Measurements from ENCODE around the gene PTPRR. TPM values are rescaled to one million over a fixed set of nuclear protein-coding genes. Genes with fewer than 3 reads are reported as not detected.

PTPRR gene
- polyA plus RNA-seq (ENCODE audit: insufficient read length), result 1.5 TPM

DNA sequence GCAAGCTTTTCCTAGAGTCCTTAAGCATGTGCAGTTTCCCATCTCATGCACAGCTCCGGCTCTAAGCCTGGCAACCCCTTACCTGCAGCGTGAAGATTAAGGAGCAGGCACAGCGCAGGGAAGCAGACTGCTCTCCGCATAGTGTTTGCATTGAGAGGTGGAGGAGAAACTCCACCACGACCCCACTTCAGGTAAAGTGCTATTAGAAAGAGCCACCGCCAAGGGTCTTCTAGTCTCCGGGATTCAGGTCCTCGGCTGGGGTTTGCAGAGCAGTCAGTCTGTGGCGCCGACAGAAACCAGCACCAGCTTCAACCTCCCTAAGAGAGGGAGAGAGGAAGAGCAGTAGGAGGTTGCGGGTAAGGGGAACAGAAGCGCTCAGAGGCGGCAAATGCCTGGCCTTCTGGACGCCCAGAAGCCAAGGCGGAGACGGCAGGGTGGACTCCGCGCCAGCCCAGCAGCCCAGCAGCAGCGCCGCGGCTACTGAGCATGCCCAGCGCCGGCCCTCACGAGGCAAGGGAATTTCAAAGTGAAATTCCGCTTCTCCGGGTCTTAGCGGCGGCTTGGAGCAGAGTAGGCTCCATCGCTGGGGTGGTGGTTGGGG lies at the start of gene PTPRR:
TSS of gene PTPRR (minus strand) at position 488 of the 601 bp plus-strand sequence. CDS start at position 140, 348 bp downstream.
- DNase-seq, result no peak

DNA sequence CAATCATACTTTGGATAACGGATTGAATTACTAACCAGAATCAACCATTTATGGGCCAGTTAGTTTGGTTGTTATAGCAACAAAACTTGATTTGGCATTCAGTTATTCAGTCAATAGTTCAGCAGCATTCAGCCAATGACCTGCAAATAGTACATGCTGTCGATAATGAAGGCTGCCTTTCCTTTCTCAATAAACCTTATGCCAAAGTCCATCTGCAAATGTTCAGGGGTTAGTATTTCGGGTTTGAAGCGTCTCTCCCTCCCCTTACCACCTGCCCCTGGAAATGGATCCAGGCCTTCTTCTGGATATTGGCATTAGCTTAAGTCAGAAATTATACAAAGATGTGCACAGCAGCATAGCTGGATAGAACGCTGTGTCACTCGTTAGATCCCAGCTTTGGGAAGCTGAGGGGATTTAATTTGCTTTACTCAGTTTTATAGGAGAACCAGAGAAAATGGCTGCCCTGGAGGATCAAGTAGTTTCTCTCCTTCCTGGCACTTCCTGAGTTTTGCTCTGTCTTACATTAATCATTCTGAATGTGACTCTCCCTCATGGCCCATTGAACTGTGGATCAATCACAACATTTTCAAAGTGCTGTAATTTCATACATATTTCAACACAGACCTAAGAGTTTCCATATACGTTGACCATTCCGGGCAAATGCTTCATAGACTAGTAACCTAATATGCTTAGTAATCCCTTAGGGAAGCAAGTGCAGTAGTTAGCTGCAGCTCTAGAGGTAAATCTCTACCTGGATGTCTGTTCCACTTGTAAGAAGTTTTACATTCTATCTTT lies 46.7 kb upstream of the PTPRR start:
- DNase-seq, result peak; percentile 46

DNA sequence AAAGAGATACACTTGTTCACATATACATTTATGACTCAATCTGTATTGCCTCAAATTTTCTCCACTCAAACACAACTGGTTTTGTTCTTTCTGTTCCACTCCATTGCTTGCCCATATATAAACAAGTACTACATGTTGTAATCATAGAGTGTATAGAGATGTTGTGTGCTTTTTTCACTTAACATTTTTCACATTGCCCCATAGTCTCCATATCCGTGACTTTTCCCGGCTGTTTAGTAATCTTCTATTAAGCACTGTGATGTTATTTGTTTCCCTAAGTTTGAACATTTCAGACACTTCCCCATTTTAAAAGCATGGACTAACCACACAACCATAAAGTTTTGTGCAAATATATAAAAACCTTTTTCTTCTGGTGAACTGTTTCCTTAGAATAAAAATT lies 45.5 kb upstream of the PTPRR start:
- DNase-seq, result no peak

- DNase-seq, result no peak
Measured at GRCh38 chr12:70964867-70965510, 44.5 kb upstream of the PTPRR start.

GRCh38 chr12:70963081-70963660 lies 42.6 kb upstream of the PTPRR start:
- DNase-seq, result no peak

DNA sequence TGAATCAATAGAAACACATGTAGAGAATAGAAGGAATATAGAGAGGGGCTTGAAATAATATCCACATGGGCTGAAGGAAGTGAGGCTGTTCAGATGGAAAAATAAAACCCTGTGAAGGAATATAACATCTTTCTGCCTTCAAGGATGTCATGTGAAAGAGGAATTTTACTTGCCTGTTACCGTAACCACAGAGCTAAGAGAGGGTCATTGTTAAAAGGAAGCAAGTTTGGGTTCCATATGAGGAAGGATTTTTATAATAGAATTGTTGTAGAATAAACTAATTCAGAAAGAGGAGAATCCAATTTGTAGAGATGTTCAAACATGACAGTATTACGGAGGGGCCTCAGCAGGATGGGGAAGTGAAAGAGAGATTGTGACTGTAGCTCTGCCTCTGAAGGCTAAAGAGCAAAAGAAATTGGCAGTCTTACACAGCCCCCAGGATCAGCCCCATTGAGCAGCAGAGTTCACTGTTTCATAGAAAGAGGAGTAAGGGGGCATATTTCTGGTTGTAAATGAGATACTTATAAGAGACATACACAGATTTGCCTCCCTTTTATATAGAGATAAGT lies 41.8 kb upstream of the PTPRR start:
- DNase-seq, result no peak

GRCh38 chr12:70960484-70960883 lies 39.9 kb upstream of the PTPRR start:
- no peak for DNase-seq

DNA sequence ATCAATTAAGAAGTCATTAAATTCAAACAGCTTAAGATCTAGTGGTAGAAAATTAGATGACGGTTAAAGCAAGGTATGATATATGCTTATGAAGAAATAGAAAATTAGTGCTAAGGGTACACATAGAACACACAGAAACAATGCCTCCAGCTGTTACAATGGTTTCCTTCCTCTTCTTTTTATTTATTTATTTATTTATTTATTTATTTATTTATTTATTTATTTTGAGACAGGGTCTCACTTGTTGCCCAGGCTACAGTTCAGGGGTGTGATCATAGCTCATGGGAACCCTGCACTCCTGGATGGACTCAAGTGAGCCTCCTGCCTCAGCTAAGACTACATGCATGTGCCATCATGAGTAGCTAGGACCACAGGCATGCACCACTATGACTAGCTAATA lies 34.9 kb upstream of the PTPRR start:
- DNase-seq, result no peak

GRCh38 chr12:70950451-70950850 lies 29.9 kb upstream of the PTPRR start:
- DNase-seq, result no peak

GRCh38 chr12:70948976-70949336 lies 28.4 kb upstream of the PTPRR start:
- DNase-seq, result peak; percentile 86

DNA sequence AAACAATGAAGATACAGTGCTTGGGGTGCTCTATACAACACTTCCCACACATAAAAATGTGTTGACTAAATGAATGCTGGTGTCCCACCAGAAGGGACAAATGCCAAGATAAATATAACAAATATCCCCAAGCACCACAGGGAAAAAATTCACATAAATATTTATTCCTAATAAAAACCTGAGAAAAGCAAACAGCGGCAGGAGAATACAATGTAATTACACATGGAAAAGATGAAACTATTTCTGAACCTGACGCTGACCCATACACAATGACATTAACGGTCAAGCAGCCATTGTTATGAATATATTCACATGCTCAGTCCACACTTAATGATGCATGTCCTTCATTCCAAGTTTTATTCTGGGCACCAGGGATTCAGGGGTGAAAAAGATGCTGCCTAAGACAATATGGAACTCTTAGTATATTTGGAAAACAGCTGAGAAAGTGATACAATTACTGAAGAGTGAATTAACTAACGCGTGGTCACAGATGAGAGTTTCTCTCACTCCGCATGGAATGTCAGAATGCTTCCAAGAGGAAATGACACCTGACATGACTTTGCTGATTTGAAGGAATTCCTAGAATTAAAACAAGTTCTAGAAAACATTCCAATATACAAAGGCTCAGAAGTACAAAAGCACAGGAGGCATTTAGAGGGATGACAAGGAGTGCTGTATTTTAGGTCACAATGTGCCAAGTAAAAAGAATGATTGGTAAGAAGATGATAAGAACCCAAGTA lies 27.9 kb upstream of the PTPRR start:
- no peak for DNase-seq

DNA sequence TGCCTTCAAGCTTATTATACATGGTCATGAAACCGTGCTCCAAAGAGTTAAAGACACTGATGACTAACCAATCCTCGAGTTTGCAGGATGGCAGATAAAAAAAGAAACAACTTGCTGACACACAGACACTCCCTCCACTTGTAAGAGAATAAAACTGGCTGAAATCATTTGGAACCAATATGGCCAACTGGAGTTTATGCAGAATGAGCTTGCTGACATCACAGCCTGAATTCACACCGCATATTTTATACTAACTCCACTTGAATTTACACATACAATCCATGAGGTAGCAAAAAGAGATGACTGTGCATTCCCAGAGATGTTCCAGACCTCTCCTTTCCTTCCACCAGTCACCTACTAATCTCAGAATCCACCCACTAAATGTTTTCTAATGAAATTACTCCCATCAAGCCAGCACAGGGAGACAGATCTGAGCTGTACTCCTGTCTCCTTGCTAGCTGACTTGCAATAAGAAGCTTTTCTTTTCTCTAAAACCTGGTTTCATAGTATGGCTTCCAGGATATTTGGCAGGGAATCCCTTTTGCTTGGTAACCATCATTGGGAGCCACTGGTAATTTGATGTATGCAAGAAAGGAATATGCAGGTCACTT lies 15.8 kb upstream of the PTPRR start:
- no peak for DNase-seq

GRCh38 chr12:70933133-70933532 lies 12.6 kb upstream of the PTPRR start:
- no peak for DNase-seq

DNA sequence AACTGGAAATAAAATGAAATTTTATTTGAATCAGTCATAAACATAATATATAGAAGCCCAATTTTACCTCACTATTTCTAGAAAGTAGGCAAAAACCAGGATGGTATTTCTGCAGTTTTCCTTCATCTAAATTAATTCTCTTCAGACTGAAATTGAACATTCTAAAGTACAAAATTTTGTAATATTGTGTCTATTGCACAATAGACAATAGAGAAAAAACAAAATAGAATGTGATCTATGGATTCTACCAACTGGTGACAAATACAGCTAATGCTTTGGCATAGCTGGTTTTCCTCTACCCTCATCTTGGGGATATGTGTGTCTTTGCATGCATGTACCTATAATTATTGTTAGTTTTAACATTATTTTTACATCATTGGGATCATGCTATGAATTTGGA lies 8.5 kb upstream of the PTPRR start:
- no peak for DNase-seq

GRCh38 chr12:70928071-70928470 lies 7.5 kb upstream of the PTPRR start:
- no peak for DNase-seq

GRCh38 chr12:70927356-70927755 lies 6.8 kb upstream of the PTPRR start:
- no peak for DNase-seq

DNA sequence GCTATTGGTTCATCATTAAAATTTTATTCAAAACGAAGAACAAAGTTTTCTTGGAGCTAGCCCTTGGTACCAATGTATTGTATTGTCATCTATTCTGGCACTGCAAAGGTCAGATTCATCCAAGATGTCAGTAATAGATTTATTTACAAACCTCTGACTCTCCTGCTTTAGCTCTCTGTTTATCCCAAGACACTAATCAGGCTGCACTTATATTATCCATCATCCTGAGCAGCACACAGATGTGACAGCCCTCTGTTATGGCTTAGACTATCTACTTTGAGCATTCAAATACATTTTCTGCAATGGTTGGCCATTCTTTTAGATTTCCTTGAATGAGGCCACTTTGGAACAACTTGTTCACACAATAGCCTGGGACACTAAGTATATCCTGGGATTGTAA lies 5.0 kb upstream of the PTPRR start:
- no peak for DNase-seq

- DNase-seq, result no peak
Measured at GRCh38 chr12:70920891-70921290, 353 bp upstream of the PTPRR start.

- peak; percentile 4 for DNase-seq
Measured at GRCh38 chr12:70919597-70920035, 922 bp downstream of the PTPRR start.

DNA sequence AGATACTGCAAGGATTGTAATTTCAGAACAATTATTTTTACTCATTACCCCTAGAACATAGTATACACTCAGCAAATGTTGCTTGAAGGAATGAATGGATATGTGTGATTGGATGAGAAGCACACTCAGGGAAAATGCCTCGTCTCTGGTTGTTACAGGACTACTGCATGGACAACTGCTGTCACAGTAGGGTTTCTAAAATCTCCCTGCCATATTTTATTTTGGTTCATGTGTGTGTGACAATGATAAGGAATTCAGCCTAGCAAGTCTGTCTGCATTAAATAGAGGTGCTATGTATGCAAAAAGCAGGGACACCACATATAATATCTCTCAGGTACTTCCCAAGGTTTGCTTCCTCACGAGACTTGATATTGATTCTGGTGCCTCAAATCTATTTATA lies 1.4 kb downstream of the PTPRR start:
- DNase-seq, result no peak

- DNase-seq, result no peak
Measured at GRCh38 chr12:70918321-70918720, 2.2 kb downstream of the PTPRR start.

DNA sequence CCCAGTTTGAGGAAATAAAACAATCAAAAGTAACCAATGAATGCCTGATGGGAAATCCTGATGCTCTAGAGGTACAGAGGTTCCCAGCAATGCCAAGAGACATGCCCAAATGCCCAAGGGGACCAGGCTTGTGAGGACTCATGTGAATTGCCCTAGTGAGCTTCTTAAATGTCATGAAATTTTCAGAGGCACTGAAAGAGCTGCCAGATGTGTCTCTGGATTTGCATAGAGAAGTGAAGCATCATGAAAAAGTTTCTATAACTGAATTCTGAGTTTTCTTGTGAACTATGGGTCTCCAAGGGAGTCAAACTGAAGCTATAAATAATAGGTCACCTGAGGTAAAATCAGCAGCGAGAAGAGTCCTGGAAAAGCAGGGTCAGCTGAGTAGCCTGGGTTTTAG lies 9.9 kb downstream of the PTPRR start:
- DNase-seq, result no peak
